H1 (cell line): ENCODE results near the gene CELSR1. TPM values are rescaled to one million over a fixed set of nuclear protein-coding genes. Genes with fewer than 3 reads are reported as not detected.

Experiments
- CTCF ChIA-PET: fragments of 300-600 bp; sonication (Branson Sonifier 250); formaldehyde crosslinking; loops from one replicate; lab custom pipeline; 2021; ENCODE audit not compliant: partially characterized antibody; lab: Charles Lee
- POLR2A ChIA-PET: fragments of 300-600 bp; sonication (Branson Sonifier 250); formaldehyde crosslinking; loops from one replicate; lab custom pipeline; 2021; ENCODE audit warnings: inconsistent platforms; ENCODE audit not compliant: partially characterized antibody; lab: Charles Lee
- DNase-seq, 2 experiments: peaks; one replicate each; pipeline versions ENCODE4 v3.0.0 to v3.0.0-alpha.2; 2010 to 2022; ENCODE audit warnings: low spot score in 2 of 2, low read depth in 1 of 2, mixed read lengths in 1 of 2
- FAIRE-seq: peaks from 2 replicates; lab custom pipeline; 2011; peaks lifted over from hg19 to GRCh38; lab: Jason Lieb, UNC
- H2AFZ ChIP-seq: 2 replicates; pipeline ENCODE4 v1.8.1; 2012; ENCODE audit warnings: low read length, inconsistent platforms
- H2AK5ac ChIP-seq: 2 replicates; pipeline ENCODE4 v1.6.1; 2013; ENCODE audit warnings: low read depth, low read length
- H2BK120ac ChIP-seq: replicated peaks from 2 replicates; pipeline ENCODE3; 2013; ENCODE audit warnings: low read depth, low read length, inconsistent platforms
- H2BK12ac ChIP-seq: 2 replicates; pipeline ENCODE4 v1.6.1; 2013; ENCODE audit warnings: low read depth, low read length
- H2BK15ac ChIP-seq: 2 replicates; pipeline ENCODE4 v1.6.1; 2013; ENCODE audit warnings: low read length
- H2BK20ac ChIP-seq: 2 replicates; pipeline ENCODE4 v1.6.1; 2013; ENCODE audit warnings: low read length
- H2BK5ac ChIP-seq: 2 replicates; pipeline ENCODE4 v1.6.1; 2013; ENCODE audit warnings: low read depth, low read length
- H3K14ac ChIP-seq: 2 replicates; pipeline ENCODE4 v1.6.1; 2013; ENCODE audit warnings: inconsistent platforms; ENCODE audit not compliant: insufficient read length
- H3K18ac ChIP-seq: 2 replicates; pipeline ENCODE4 v1.6.1; 2013; ENCODE audit warnings: low read length; ENCODE audit errors: extremely low read depth
- H3K23ac ChIP-seq: 2 replicates; pipeline ENCODE4 v1.6.1; 2013; ENCODE audit warnings: inconsistent platforms; ENCODE audit not compliant: insufficient read length
- H3K23me2 ChIP-seq: 2 replicates; pipeline ENCODE4 v1.6.1; 2013; ENCODE audit warnings: low read depth, low read length
- H3K27ac ChIP-seq: 2 replicates; pipeline ENCODE4 v1.6.1; 2011; ENCODE audit warnings: low read depth, low read length, inconsistent platforms
- H3K27me3 ChIP-seq, 4 experiments: replicated peaks in 1 of 4; 1 replicate in 1 of 4; 2 replicates in 3 of 4; pipeline versions ENCODE4 v1.6.1 to v1.8.1; 2011 to 2013; ENCODE audit warnings: low read length in 3 of 4, mild to moderate bottlenecking in 3 of 4, inconsistent platforms in 2 of 4, mixed read lengths in 2 of 4, moderate library complexity in 1 of 4; ENCODE audit not compliant: control insufficient read depth in 3 of 4, insufficient read depth in 3 of 4; ENCODE audit errors: extremely low read depth in 1 of 4
- H3K36me3 ChIP-seq, 4 experiments: 2 replicates each; pipeline versions ENCODE4 v1.6.1 to v1.8.1; 2011 to 2013; ENCODE audit warnings: mild to moderate bottlenecking in 4 of 4, low read length in 3 of 4, moderate library complexity in 2 of 4, control low read depth in 1 of 4, inconsistent platforms in 1 of 4; ENCODE audit not compliant: insufficient read depth in 4 of 4, control insufficient read depth in 2 of 4
- H3K4ac ChIP-seq: replicated peaks from 2 replicates; pipeline ENCODE3; 2013; ENCODE audit warnings: low read length, low read depth, mixed read lengths, inconsistent platforms; ENCODE audit not compliant: insufficient read length
- H3K4me1 ChIP-seq, 4 experiments: replicated peaks in 1 of 4; 1 replicate in 1 of 4; 2 replicates in 3 of 4; pipeline versions ENCODE4 v1.6.1 to v1.8.1; 2011 to 2013; ENCODE audit warnings: low read length in 3 of 4, inconsistent platforms in 2 of 4, mixed read lengths in 1 of 4; ENCODE audit not compliant: insufficient read depth in 4 of 4, control insufficient read depth in 3 of 4
- H3K4me2 ChIP-seq, 2 experiments: 2 replicates each; pipeline versions ENCODE4 v1.6.1 to v1.8.1; 2011 to 2013; ENCODE audit warnings: low read depth in 2 of 2, low read length in 2 of 2, control low read depth in 1 of 2, inconsistent platforms in 1 of 2, mild to moderate bottlenecking in 1 of 2; ENCODE audit not compliant: insufficient read depth in 1 of 2
- H3K4me3 ChIP-seq, 4 experiments: fragments of 200-600, 300-600 bp in 1 of 4; sonication (generic), shearing (Covaris generic), sonication (Bioruptor Twin) in 1 of 4; 2 replicates each; pipeline versions ENCODE4 v1.5.1 to v1.8.1; 2011 to 2016; ENCODE audit warnings: low read length in 4 of 4, low read depth in 3 of 4, control low read depth in 2 of 4, inconsistent platforms in 2 of 4, mild to moderate bottlenecking in 2 of 4, mixed read lengths in 1 of 4, moderate library complexity in 1 of 4; ENCODE audit not compliant: insufficient read depth in 2 of 4; ENCODE audit errors: extremely low read depth in 1 of 4
- H3K56ac ChIP-seq: replicated peaks from 2 replicates; pipeline ENCODE3; 2013; ENCODE audit warnings: low read depth, mild to moderate bottlenecking, mixed read lengths, low read length, inconsistent platforms; ENCODE audit not compliant: insufficient read length
- H3K79me1 ChIP-seq: 2 replicates; pipeline ENCODE4 v1.6.1; 2013; ENCODE audit warnings: low read depth, low read length, control low read depth
- H3K79me2 ChIP-seq, 2 experiments: 2 replicates each; pipeline versions ENCODE4 v1.6.1 to v1.8.1; 2012 to 2013; ENCODE audit warnings: low read length in 2 of 2, mild to moderate bottlenecking in 2 of 2, inconsistent platforms in 1 of 2; ENCODE audit not compliant: insufficient read depth in 2 of 2, control insufficient read depth in 1 of 2
- H3K9ac ChIP-seq, 4 experiments: replicated peaks in 1 of 4; 1 replicate in 1 of 4; 2 replicates in 3 of 4; pipeline versions ENCODE4 v1.6.1 to v1.8.1; 2011 to 2013; ENCODE audit warnings: low read depth in 3 of 4, low read length in 3 of 4, control low read depth in 2 of 4, mild to moderate bottlenecking in 2 of 4, moderate library complexity in 2 of 4, inconsistent platforms in 1 of 4; ENCODE audit errors: extremely low read depth in 1 of 4
- H3K9me3 ChIP-seq, 2 experiments: 2 replicates each; pipeline versions ENCODE4 v1.6.1 to v1.8.1; 2012 to 2013; ENCODE audit warnings: mild to moderate bottlenecking in 2 of 2, moderate library complexity in 2 of 2, control low read depth in 1 of 2, inconsistent platforms in 1 of 2, low read depth in 1 of 2, low read length in 1 of 2, mixed read lengths in 1 of 2; ENCODE audit not compliant: insufficient read depth in 2 of 2
- H4K20me1 ChIP-seq, 2 experiments: replicated peaks in 1 of 2; 2 replicates each; pipeline versions ENCODE3 to v1.8.1; 2011 to 2013; ENCODE audit warnings: inconsistent platforms in 2 of 2, low read length in 2 of 2, mild to moderate bottlenecking in 1 of 2; ENCODE audit not compliant: insufficient read depth in 2 of 2, control insufficient read depth in 1 of 2
- H4K5ac ChIP-seq: 2 replicates; pipeline ENCODE4 v1.6.1; 2013; ENCODE audit warnings: low read length, low read depth, mixed read lengths, inconsistent platforms; ENCODE audit not compliant: insufficient read length
- H4K8ac ChIP-seq: 2 replicates; pipeline ENCODE4 v1.8.0; 2013; ENCODE audit warnings: mild to moderate bottlenecking, moderate library complexity, low read length, inconsistent platforms; ENCODE audit not compliant: insufficient read depth; ENCODE audit errors: extremely low read depth
- H4K91ac ChIP-seq: replicated peaks from 2 replicates; pipeline ENCODE3; 2013; ENCODE audit warnings: low read length, mixed read lengths, inconsistent platforms; ENCODE audit not compliant: insufficient read length
- CREB1 ChIP-seq: IDR thresholded peaks from 2 replicates; pipeline ENCODE4 v1.6.1; 2012; ENCODE audit warnings: inconsistent platforms
- CTCF ChIP-seq, 3 experiments: IDR thresholded peaks; 1 replicate in 2 of 3; 2 replicates in 1 of 3; pipeline versions ENCODE4 v1.5.1 to v1.6.1; 2011; ENCODE audit warnings: low read length in 3 of 3, mild to moderate bottlenecking in 3 of 3, inconsistent platforms in 2 of 3, low read depth in 1 of 3, moderate library complexity in 1 of 3; ENCODE audit not compliant: insufficient read depth in 1 of 3; ENCODE audit errors: control extremely low read depth in 1 of 3
- KDM4A ChIP-seq: IDR thresholded peaks from one replicate; pipeline ENCODE4 v1.7.1; 2012; ENCODE audit warnings: low read depth, mild to moderate bottlenecking, moderate library complexity, low read length, inconsistent platforms; ENCODE audit not compliant: severe bottlenecking
- RAD21 ChIP-seq, 2 experiments: IDR thresholded peaks in 1 of 2; conservative IDR thresholded peaks in 1 of 2; 2 replicates each; pipeline ENCODE4 v1.6.1; 2011; ENCODE audit warnings: low read depth in 2 of 2, low read length in 2 of 2, improper control_type of control experiment in 1 of 2, inconsistent platforms in 1 of 2, mild to moderate bottlenecking in 1 of 2, moderate library complexity in 1 of 2
- RNF2 ChIP-seq: fragments of 200-900, 300-1000 bp; sonication (generic); IDR thresholded peaks from 2 replicates; pipeline ENCODE4 v1.7.1; 2016; ENCODE audit warnings: borderline replicate concordance, low read depth, mild to moderate bottlenecking, antibody characterized with exemption, low read length; ENCODE audit not compliant: poor library complexity, severe bottlenecking; ENCODE audit errors: missing control alignments
- RXRA ChIP-seq: IDR thresholded peaks from 2 replicates; pipeline ENCODE4 v1.6.1; 2011; ENCODE audit warnings: low read depth, mild to moderate bottlenecking, low read length, moderate library complexity; ENCODE audit not compliant: insufficient read depth
- WGBS, 2 experiments: shearing (Covaris generic) in 1 of 2; methylation state at CpG; one replicate each; pipeline versions ENCODE4 v1.1.6 to v1.1.7; 2013 to 2015; ENCODE audit warnings: low lambda C conversion rate in 2 of 2, mixed read lengths in 2 of 2, inconsistent platforms in 1 of 2, low coverage in 1 of 2, missing lambda C conversion rate in 1 of 2; ENCODE audit not compliant: insufficient replicate concordance in 2 of 2, insufficient coverage in 1 of 2, insufficient read length in 1 of 2; ENCODE audit errors: extremely low coverage in 1 of 2, missing lambda C conversion rate in 1 of 2; 5-methylcytosine and 5-hydroxymethylcytosine counted together
- polyA plus RNA-seq, 7 experiments: library from polyadenylated mRNA; depleted of rRNA in 3 of 7; stranded (reverse) in 5 of 7; unstranded in 2 of 7; fragments of >200 nt in 5 of 7; fragments of 200-250 nt in 2 of 7; gene quantifications; 1 replicate in 5 of 7; 2 replicates in 1 of 7; 4 replicates in 1 of 7; pipeline versions ENCODE4 v1.2.1 to v1.2.3, GENCODE V29; 2011 to 2013; ENCODE audit warnings: missing spikeins in 2 of 7, mixed read lengths in 2 of 7
- total RNA-seq: library from RNA; stranded (reverse); fragmentation: NEBNext Ultra II Directional; extraction: Animal tissue kit (Norgen Biotek cat#: 25700); gene quantifications from 2 replicates; pipeline ENCODE4 v1.2.1, GENCODE V29; 2021

The CELSR1 gene
- total and polyA plus RNA-seq, 2 of the 8 experiments (the other 6 are each of a cell fraction or from before 2014, with no cell fraction given), result 9.0 to 12.4 TPM

DNA sequence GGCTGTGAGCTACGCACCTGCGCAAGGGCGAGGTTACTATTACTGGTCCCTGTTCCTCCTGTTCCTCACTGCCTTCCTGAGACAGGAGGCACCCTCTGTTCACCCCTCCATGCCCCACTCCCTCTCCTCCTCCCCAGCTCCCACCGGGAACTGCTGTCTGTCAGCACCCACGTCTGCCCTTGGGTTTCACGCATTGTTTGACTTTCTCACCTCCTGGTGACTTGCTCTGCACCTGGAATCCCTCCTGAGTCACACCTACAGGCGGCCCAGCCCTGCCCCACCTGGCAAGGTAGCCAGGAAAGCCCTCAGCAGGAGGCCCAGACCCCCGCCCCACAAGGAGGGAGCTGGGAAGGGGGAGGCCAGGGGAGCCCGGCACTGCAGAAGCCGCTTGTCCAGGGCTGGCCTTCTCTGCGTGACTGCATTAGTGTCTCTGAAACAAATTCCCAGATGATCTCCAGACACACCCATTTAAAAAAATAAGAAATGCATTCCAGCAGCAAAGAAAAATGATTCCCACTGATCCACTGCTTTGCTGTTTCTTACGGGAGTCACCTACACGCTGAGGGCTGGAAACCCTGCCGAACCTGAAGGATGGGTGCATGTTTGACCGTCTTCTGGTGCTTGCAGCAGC is 86.4 kb downstream of the CELSR1 start:
- Histone ChIP-seq H2BK20ac (no peak overlapping the region), H3K23ac (no peak overlapping the region), H3K27me3 (no peaks in the 10 kb centered on the region; a peak in 1 of 7 replicates), H4K8ac (no peak overlapping the region), H3K23me2 (peaks cover 6% of the 10 kb centered on the region; the same call in 1 of the 2 replicates), H3K4ac (peak overlapping the region; percentile 47), H3K79me2 (no peaks in the 10 kb centered on the region), H3K18ac (no peak overlapping the region), H2BK5ac (no peak overlapping the region; the same call in 1 of the 2 replicates), H3K36me3 (0 out of 8 replicates have a peak, but pooled peaks cover 0 to 2% (median 0%) of the 10 kb centered on the region in 4 experiments), H3K14ac (no peak overlapping the region), H2BK12ac (no peak overlapping the region), H3K79me1 (peaks cover 2% of the 10 kb centered on the region; the same call in 1 of the 2 replicates), H2BK15ac (no peak overlapping the region), H3K4me2 (no peak overlapping the region), H2AK5ac (no peak overlapping the region), H3K4me1 (peaks cover 0 to 5% (median 0%) of the 10 kb centered on the region in 4 experiments; a peak in 1 of 7 replicates), H4K91ac (no peak overlapping the region), H3K56ac (no peak overlapping the region), H4K20me1 (peaks cover 0 to 5% of the 10 kb centered on the region in 2 experiments), H3K27ac (no peak overlapping the region), H4K5ac (no peak overlapping the region), H3K4me3 (no peak overlapping the region), H3K9ac (no peak overlapping the region), H3K9me3 (no peaks in the 10 kb centered on the region), H2BK120ac (no peak overlapping the region), H2AFZ (no peak overlapping the region)
- ChIA-PET POLR2A (no interaction called here), CTCF (interaction anchor here (0.6 to 3.2 kb wide), 6 partner anchors 11 to 1776 kb away, joined by 3 to 14 read pairs (median 4); no protein-coding TSS in a partner anchor)
- no peak for FAIRE-seq
- 86% methylated on average over 15 of the region's 15 CpGs; no CpG with 5 or more reads in 1 of the 2 experiments for WGBS, 2 experiments
- DNase-seq, result no peak
- TF ChIP-seq CREB1 (no peak), RNF2 (no peak), RAD21 (IDR thresholded peaks at IDR 0.05 in 1 of 2, conservative IDR thresholded peaks at IDR 0.05 in 1 of 2; ENCODE audit: low read depth in 2 of 2, low read length in 2 of 2) (no peak), KDM4A (no peak), RXRA (no peak), CTCF (IDR thresholded peaks at IDR 0.05; ENCODE audit: control extremely low read depth in 1 of 3, insufficient read depth in 1 of 3, low read depth in 1 of 3, low read length in 3 of 3) (no peak)
